Measurements from ENCODE around the gene SLC29A4. TPM values are rescaled to one million over a fixed set of nuclear protein-coding genes. Genes with fewer than 3 reads are reported as not detected.

The SLC29A4 gene
- total and polyA plus RNA-seq, 4 donors: 1.7 to 13.9 (median 3.9) TPM

Other genes starting within 250 kb of the SLC29A4 start
- gene RBAK, start 237.1 kb upstream of the SLC29A4 start, total RNA-seq: 1 to 10 TPM; 5.3 to 7.2 TPM
- 1 to 10 TPM; 1.7 to 2.1 TPM for gene RBAK, start 237.1 kb upstream of the SLC29A4 start, polyA plus RNA-seq
- 10 to 100 TPM; 33.3 to 57.6 TPM for gene WIPI2, start 92.7 kb upstream of the SLC29A4 start, total RNA-seq
- 10 to 100 TPM; 23.9 to 27.4 TPM for gene WIPI2, start 92.7 kb upstream of the SLC29A4 start, polyA plus RNA-seq
- 10 to 100 TPM; 25.1 to 37.1 TPM for gene TNRC18, start 140.9 kb downstream of the SLC29A4 start, total RNA-seq
- 10 to 100 TPM in 1 of 2 donors, 1 to 10 TPM in 1; 2.3 to 15.7 TPM for gene TNRC18, start 140.9 kb downstream of the SLC29A4 start, polyA plus RNA-seq
- 1 to 10 TPM; 4.6 to 5.4 TPM for gene FBXL18, start 230.9 kb downstream of the SLC29A4 start, total RNA-seq
- gene FBXL18, start 230.9 kb downstream of the SLC29A4 start, polyA plus RNA-seq: 1 to 10 TPM; 1.7 to 2.7 TPM
- 1,000 to 10,000 TPM in 1 of 2 donors, 100 to 1,000 TPM in 1; 890 to 1,625 TPM for gene ACTB, start 247.7 kb downstream of the SLC29A4 start, total RNA-seq
- gene ACTB, start 247.7 kb downstream of the SLC29A4 start, polyA plus RNA-seq: 1,000 to 10,000 TPM; 1,432 to 1,671 TPM